Panc1 (cell line): ENCODE results near the gene ABHD15. TPM values are rescaled to one million over a fixed set of nuclear protein-coding genes. Genes with fewer than 3 reads are reported as not detected.

Experiments used
- ATAC-seq: fragments of 200-7000 bp; cut with Tn5 transposase; 2 replicates; pipeline ENCODE4 v1.9.1; 2020; ENCODE audit warnings: mild to moderate bottlenecking, moderate library complexity
- BruUV-seq: library from RNA; stranded (reverse); fragments of 400-500 nt; replicated peaks from 2 replicates; lab custom pipeline; 2021; lab: Mats Ljungman, UMichigan
- CTCF ChIA-PET: fragments of 300-600 bp; sonication (Branson Sonifier 250); formaldehyde crosslinking; loops from one replicate; lab custom pipeline; 2022; ENCODE audit warnings: antibody characterized with exemption; lab: Charles Lee
- POLR2A ChIA-PET: fragments of 300-600 bp; sonication (Branson Sonifier 250); formaldehyde crosslinking; loops from one replicate; lab custom pipeline; 2022; ENCODE audit warnings: antibody characterized with exemption; lab: Charles Lee
- DNase-seq: peaks from one replicate; pipeline ENCODE4 v3.0.0-alpha.2; 2010; ENCODE audit warnings: low read depth, low spot score
- H3K27ac ChIP-seq: 2 replicates; pipeline ENCODE4 v1.5.1; 2011; ENCODE audit warnings: mild to moderate bottlenecking, low read length, inconsistent platforms
- H3K27me3 ChIP-seq: fragments of 200-500 bp; sonication (Bioruptor generic); 2 replicates; pipeline ENCODE4 v1.6.0; 2014; ENCODE audit warnings: low read length, inconsistent platforms; ENCODE audit not compliant: control insufficient read depth, insufficient read depth
- H3K36me3 ChIP-seq: fragments of 200-500 bp; sonication (Bioruptor generic); 2 replicates; pipeline ENCODE4 v1.5.1; 2014; ENCODE audit warnings: inconsistent platforms, mild to moderate bottlenecking, low read length, moderate library complexity; ENCODE audit not compliant: control insufficient read depth, insufficient read depth
- H3K4me1 ChIP-seq: 2 replicates; pipeline ENCODE4 v1.5.1; 2011; ENCODE audit warnings: inconsistent platforms, mild to moderate bottlenecking, low read length, moderate library complexity; ENCODE audit not compliant: control insufficient read depth, insufficient read depth
- H3K4me3 ChIP-seq, 2 experiments: 2 replicates each; pipeline ENCODE4 v1.5.1; 2011 to 2012; ENCODE audit warnings: low read depth in 2 of 2, low read length in 2 of 2, mild to moderate bottlenecking in 2 of 2, inconsistent platforms in 1 of 2, moderate library complexity in 1 of 2
- H3K9me3 ChIP-seq: fragments of 200-500 bp; sonication (Bioruptor generic); 2 replicates; pipeline ENCODE4 v1.5.1; 2014; ENCODE audit warnings: low read depth, mild to moderate bottlenecking, inconsistent platforms, low read length, moderate library complexity; ENCODE audit not compliant: control insufficient read depth, insufficient read depth
- CTCF ChIP-seq: fragments of 450-650 bp; IDR thresholded peaks from 2 replicates; pipeline ENCODE4 v1.5.1; 2017; ENCODE audit warnings: mild to moderate bottlenecking
- POLR2AphosphoS5 ChIP-seq: IDR thresholded peaks from 2 replicates; pipeline ENCODE4 v1.6.1; 2012; ENCODE audit warnings: mild to moderate bottlenecking, low read depth, low read length, moderate library complexity
- REST ChIP-seq, 2 experiments: IDR thresholded peaks; 2 replicates each; pipeline ENCODE4 v1.6.1; 2011 to 2012; ENCODE audit warnings: low read depth in 2 of 2, control low read depth in 1 of 2, low read length in 1 of 2, mild to moderate bottlenecking in 1 of 2, moderate library complexity in 1 of 2; ENCODE audit not compliant: insufficient read depth in 1 of 2
- SIN3A ChIP-seq: IDR thresholded peaks from 2 replicates; pipeline ENCODE4 v1.6.1; 2012; ENCODE audit warnings: low read depth, mild to moderate bottlenecking, low read length, moderate library complexity, borderline replicate concordance; ENCODE audit not compliant: insufficient read depth
- TCF7L2 ChIP-seq: IDR thresholded peaks from 2 replicates; pipeline ENCODE4 v1.6.1; 2011; ENCODE audit warnings: mild to moderate bottlenecking, low read depth, low read length, inconsistent platforms
- in situ Hi-C: cut with HindIII; loops from 2 replicates; pipeline ENCODE4 v1.10.0; 2016; ENCODE audit warnings: low sequenced_read_pairs, low pct_unique_long_range_greater_than_20kb
- intact Hi-C: fragments of 100-400 bp; cut with micrococcal nuclease; formaldehyde crosslinking; loops from one replicate; pipeline ENCODE4 v1.10.0; 2022; ENCODE audit not compliant: unreplicated experiment
- total RNA-seq: library from RNA; stranded (reverse); gene quantifications from one replicate; pipeline ENCODE4 v1.2.1, GENCODE V29; 2021; ENCODE audit not compliant: unreplicated experiment

Gene ABHD15
- total RNA-seq, 1 experiment from 2014 or later = 33.7 TPM

- Histone ChIP-seq H3K4me1 (no peaks in the 10 kb centered on the region), H3K36me3 (no peaks in the 10 kb centered on the region), H3K9me3 (no peaks in the 10 kb centered on the region), H3K27ac (no peak overlapping the region), H3K4me3 (no peak overlapping the region), H3K27me3 (no peaks in the 10 kb centered on the region)
- DNase-seq (no peak), ATAC-seq (peak; percentile 38)
- intact Hi-C loops (no loop called here), in situ Hi-C loops (no loop called here)
- no TSS peak for BruUV-seq
- ChIA-PET POLR2A (no interaction called here), CTCF (no interaction called here)
- TF ChIP-seq POLR2AphosphoS5 = no peak
- TF ChIP-seq TCF7L2 = no peak
- TF ChIP-seq CTCF = no peak
- no peak for TF ChIP-seq REST (IDR thresholded peaks at IDR 0.05; ENCODE audit: insufficient read depth in 1 of 2, low read depth in 2 of 2, low read length in 1 of 2)
These were observed 8.1 kb upstream of the ABHD15 start for GRCh38 chr17:29574732-29575510.

GRCh38 chr17:29573871-29574731, 7.3 kb upstream of the ABHD15 start:
- Histone ChIP-seq H3K4me1 (peaks cover 4% of the 10 kb centered on the region), H3K27me3 (no peaks in the 10 kb centered on the region), H3K27ac (no peak overlapping the region), H3K9me3 (no peaks in the 10 kb centered on the region), H3K36me3 (no peaks in the 10 kb centered on the region), H3K4me3 (no peak overlapping the region)
- in situ Hi-C loops (no loop called here), intact Hi-C loops (no loop called here)
- BruUV-seq = no TSS peak
- ATAC-seq (peak; percentile 8), DNase-seq (no peak)
- POLR2A ChIA-PET = no interaction called here
- TF ChIP-seq CTCF (no peak), POLR2AphosphoS5 (no peak; the same call in 1 of the 2 replicates), TCF7L2 (no peak), REST (IDR thresholded peaks at IDR 0.05; ENCODE audit: insufficient read depth in 1 of 2, low read depth in 2 of 2, low read length in 1 of 2) (no peak), SIN3A (no peak)
- CTCF ChIA-PET = interaction anchor here (1.8 kb wide), 1 partner anchor 44 kb away, joined by 9 read pairs; no protein-coding TSS in a partner anchor
